GM12864 (cell line): Measurements from ENCODE around the gene ARL5C.

Experiments
- DNase-seq: peaks from one replicate; pipeline ENCODE4 v3.0.0-alpha.2; 2011; ENCODE audit warnings: low read depth
- H3K4me3 ChIP-seq: 2 replicates; pipeline ENCODE4 v1.5.1; 2011; ENCODE audit warnings: mild to moderate bottlenecking, low read depth, low read length, control low read depth
- CTCF ChIP-seq: IDR thresholded peaks from 2 replicates; pipeline ENCODE4 v1.5.1; 2011; ENCODE audit warnings: low read depth, mild to moderate bottlenecking, moderate library complexity, low read length, control low read depth, inconsistent platforms; ENCODE audit errors: missing control alignments

ARL5C gene

GRCh38 chr17:39165841-39166349, at the start of gene ARL5C:
ARL5C (minus strand) TSS chr17:39166161; CDS start chr17:39165760, 401 bp downstream.
- H3K4me3 ChIP-seq, result peak within 1 kb of the TSS; percentile 45

GRCh38 chr17:39213852-39214251, 47.9 kb upstream of the ARL5C start:
- no peak for DNase-seq
- no peak overlapping the region for H3K4me3 ChIP-seq
- TF ChIP-seq CTCF, result no peak

More at GRCh38 chr17:39165841-39166349, at the start of gene ARL5C:
- DNase-seq, result no peak
- TF ChIP-seq CTCF, result no peak

- H3K4me3 ChIP-seq, result no peak overlapping the region
- no peak for DNase-seq
- no peak for TF ChIP-seq CTCF
These were observed 47.0 kb upstream of the ARL5C start for GRCh38 chr17:39212841-39213480.

- no peak overlapping the region for H3K4me3 ChIP-seq
- DNase-seq, result no peak
- TF ChIP-seq CTCF, result no peak
These were observed 46.3 kb upstream of the ARL5C start for GRCh38 chr17:39212195-39212810.

- no peak for TF ChIP-seq CTCF
- H3K4me3 ChIP-seq, result peak overlapping the region; percentile 23
- no peak for DNase-seq
These were observed 44.1 kb upstream of the ARL5C start for GRCh38 chr17:39210093-39210434.

- TF ChIP-seq CTCF, result no peak
- H3K4me3 ChIP-seq, result peak overlapping the region; percentile 23
- no peak for DNase-seq
These were observed 43.5 kb upstream of the ARL5C start for GRCh38 chr17:39209317-39210092.
